ENCODE results near the gene ICE2. TPM values are rescaled to one million over a fixed set of nuclear protein-coding genes. Genes with fewer than 3 reads are reported as not detected.
"Not testable (repeated sequence)": the region's sequence is repeated elsewhere in the genome, so short reads cannot be mapped to it uniquely, and the experiment has no call there.

The ICE2 gene
- total RNA-seq, 1 donor from 2014 or later = 25.0 TPM

DNA sequence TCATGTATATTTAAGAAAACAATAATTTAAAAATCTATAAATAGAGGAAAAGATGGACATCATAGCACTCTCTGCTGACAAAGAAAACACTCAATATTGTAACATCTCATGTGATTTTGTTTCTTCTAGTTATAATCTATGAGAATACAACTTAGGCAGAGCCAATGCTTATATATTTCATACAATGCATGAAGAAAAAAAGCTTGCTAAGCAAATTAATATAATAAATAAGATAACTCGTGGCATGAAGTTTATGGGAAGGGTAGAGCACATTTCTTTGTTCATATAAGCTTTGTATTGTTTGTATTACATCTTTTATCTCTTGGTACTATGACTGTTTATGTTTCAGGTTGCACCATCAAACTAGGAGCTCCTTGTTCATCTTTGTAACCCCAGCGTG lies 73.5 kb downstream of the ICE2 start:
- no peak overlapping the region for H3K27ac ChIP-seq
- no peaks in the 10 kb centered on the region for H3K9me3 ChIP-seq
- no peak for DNase-seq (ENCODE audit: extremely low spot score in 2 of 2)
- TF ChIP-seq POLR2A (IDR thresholded peaks at IDR 0.05) (no peak), POLR2AphosphoS5 (IDR thresholded peaks at IDR 0.05; ENCODE audit: insufficient read depth in 1 of 2, low read depth in 1 of 2) (no peak)
- TF ChIP-seq, protein P1, sequence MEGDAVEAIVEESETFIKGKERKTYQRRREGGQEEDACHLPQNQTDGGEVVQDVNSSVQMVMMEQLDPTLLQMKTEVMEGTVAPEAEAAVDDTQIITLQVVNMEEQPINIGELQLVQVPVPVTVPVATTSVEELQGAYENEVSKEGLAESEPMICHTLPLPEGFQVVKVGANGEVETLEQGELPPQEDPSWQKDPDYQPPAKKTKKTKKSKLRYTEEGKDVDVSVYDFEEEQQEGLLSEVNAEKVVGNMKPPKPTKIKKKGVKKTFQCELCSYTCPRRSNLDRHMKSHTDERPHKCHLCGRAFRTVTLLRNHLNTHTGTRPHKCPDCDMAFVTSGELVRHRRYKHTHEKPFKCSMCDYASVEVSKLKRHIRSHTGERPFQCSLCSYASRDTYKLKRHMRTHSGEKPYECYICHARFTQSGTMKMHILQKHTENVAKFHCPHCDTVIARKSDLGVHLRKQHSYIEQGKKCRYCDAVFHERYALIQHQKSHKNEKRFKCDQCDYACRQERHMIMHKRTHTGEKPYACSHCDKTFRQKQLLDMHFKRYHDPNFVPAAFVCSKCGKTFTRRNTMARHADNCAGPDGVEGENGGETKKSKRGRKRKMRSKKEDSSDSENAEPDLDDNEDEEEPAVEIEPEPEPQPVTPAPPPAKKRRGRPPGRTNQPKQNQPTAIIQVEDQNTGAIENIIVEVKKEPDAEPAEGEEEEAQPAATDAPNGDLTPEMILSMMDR (IDR thresholded peaks at IDR 0.05) = no peak
- no peaks in the 10 kb centered on the region for H3K36me3 ChIP-seq
- intact Hi-C loops (cut with DNase I) = no loop called here
- no peak overlapping the region for H3K4me3 ChIP-seq
- peaks cover 12% of the 10 kb centered on the region for H3K4me1 ChIP-seq
- H3K27me3 ChIP-seq = no peaks in the 10 kb centered on the region

DNA sequence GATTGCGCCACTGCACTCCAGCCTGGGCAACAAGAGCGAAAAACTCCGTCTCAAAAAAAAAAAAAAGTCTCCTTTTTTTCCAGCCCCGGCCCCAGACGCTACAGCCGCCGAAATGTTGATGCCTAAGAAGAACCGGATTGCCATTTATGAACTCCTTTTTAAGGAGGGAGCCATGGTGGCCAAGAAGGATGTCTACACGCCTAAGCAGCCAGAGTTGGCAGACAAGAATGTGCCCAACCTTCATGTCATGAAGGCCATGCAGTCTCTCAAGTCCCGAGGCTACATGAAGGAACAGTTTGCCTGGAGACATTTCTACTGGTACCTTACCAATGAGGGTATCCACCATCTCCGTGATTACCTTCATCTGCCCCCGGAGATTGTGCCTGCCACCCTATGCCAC lies 74.6 kb downstream of the ICE2 start:
- H3K36me3 ChIP-seq; H3K4me3 ChIP-seq; H3K27ac ChIP-seq; intact Hi-C loops (cut with DNase I); DNase-seq (ENCODE audit: extremely low spot score in 2 of 2); H3K27me3 ChIP-seq; H3K9me3 ChIP-seq: not testable (repeated sequence)
- H3K4me1 ChIP-seq = peaks cover 21% of the 10 kb centered on the region

DNA sequence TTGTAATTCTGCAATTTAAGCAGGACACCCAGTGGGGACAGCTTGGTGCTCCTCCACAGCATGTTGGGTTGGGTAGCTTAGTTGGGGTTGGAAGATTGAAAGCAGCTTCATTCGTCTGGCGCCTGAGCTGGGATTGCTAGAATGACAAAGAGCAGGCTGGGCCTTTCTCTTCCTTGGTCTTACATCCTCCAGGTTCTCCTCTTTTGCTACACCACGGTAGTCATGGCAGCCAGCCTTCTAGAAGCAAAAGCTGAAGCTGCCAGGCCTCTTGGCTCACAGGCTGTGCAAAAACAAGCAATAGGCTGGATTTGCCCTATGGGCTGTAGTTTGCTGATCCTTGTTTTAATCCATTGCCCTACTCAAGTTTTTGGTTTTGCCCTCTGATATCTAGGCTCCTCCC lies 78.0 kb downstream of the ICE2 start:
- no peak for DNase-seq (ENCODE audit: extremely low spot score in 2 of 2)
- Histone ChIP-seq H3K36me3 (no peaks in the 10 kb centered on the region), H3K4me3 (no peak overlapping the region), H3K9me3 (no peaks in the 10 kb centered on the region), H3K4me1 (peaks cover 22% of the 10 kb centered on the region), H3K27ac (no peak overlapping the region), H3K27me3 (no peaks in the 10 kb centered on the region)
- intact Hi-C loops (cut with DNase I) = no loop called here
- TF ChIP-seq, protein P1 (IDR thresholded peaks at IDR 0.05) = no peak
- no peak for TF ChIP-seq POLR2A (IDR thresholded peaks at IDR 0.05)
- TF ChIP-seq POLR2AphosphoS5 (IDR thresholded peaks at IDR 0.05; ENCODE audit: insufficient read depth in 1 of 2, low read depth in 1 of 2) = no peak

DNA sequence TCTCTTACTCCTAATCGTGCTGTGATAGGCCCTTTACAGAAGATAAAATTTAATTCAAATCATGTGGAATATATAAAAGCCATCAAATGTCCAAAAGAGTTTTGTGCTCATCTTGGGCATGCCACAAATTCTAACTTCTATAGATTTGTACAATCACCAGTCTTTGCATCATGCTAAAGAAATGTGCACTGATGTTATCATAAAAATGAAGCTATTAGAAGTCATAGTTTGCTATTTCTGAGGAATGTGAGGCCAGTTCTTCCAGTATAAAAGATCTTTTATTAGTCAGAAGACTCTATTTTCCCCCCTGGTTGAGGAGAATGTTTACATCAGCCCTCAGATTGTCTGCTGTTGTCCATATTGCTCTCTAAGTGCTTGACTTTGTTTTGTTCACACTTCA lies 79.0 kb downstream of the ICE2 start:
- no peak for DNase-seq (ENCODE audit: extremely low spot score in 2 of 2)
- intact Hi-C loops (cut with DNase I) = no loop called here
- Histone ChIP-seq H3K4me1 (peaks cover 32% of the 10 kb centered on the region), H3K27me3 (no peaks in the 10 kb centered on the region), H3K27ac (peak overlapping the region; percentile 54), H3K4me3 (peak overlapping the region in 1 of 2 donors; percentile 99), H3K36me3 (peaks cover 0 to 6% of the 10 kb centered on the region in 2 donors), H3K9me3 (no peaks in the 10 kb centered on the region)
- no peak for TF ChIP-seq POLR2AphosphoS5 (IDR thresholded peaks at IDR 0.05; ENCODE audit: insufficient read depth in 1 of 2, low read depth in 1 of 2)
- TF ChIP-seq, protein P1 (IDR thresholded peaks at IDR 0.05) = no peak
- TF ChIP-seq POLR2A (IDR thresholded peaks at IDR 0.05) = no peak

DNA sequence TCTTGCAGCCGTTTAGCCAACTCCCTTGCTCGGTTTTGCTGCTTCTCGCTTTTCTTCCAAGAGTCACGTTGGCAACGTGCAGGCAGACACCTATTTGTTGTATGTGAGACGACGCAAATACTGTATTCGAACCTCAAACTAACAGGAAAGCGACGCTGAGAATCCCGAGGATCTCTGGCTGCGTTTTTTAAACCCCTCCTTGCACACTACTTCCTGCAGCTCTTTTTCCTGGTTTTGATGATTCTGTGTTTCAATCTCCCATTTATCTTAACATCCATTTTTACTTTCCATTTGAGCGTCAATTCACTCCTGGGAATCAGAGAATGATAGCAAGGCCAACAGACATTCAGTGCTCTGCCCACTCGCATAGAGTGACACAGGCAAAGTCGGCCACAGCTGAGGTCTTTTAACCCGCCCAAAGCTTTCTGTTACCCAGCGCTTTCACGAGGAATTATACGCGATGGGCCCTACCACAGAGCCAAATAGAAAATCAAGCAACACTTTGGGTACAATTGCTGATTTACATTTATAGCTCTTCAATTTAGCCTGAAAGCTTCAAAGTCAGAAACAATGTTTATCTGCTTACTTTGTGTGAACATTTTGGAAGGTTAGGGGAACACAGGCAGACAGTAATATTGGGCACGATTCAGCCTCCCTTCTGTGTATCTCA lies 79.6 kb downstream of the ICE2 start:
- Histone ChIP-seq H3K9me3 (no peaks in the 10 kb centered on the region), H3K27ac (peak overlapping the region; percentile 54), H3K36me3 (peaks cover 0 to 6% of the 10 kb centered on the region in 2 donors), H3K27me3 (no peaks in the 10 kb centered on the region), H3K4me1 (peaks cover 37% of the 10 kb centered on the region), H3K4me3 (peak overlapping the region; percentile 98 to 99)
- intact Hi-C loops (cut with DNase I) = no loop called here
- DNase-seq (ENCODE audit: extremely low spot score in 2 of 2) = no peak
- no peak for TF ChIP-seq POLR2A (IDR thresholded peaks at IDR 0.05)
- TF ChIP-seq, protein P1 (IDR thresholded peaks at IDR 0.05) = no peak
- TF ChIP-seq POLR2AphosphoS5 (IDR thresholded peaks at IDR 0.05; ENCODE audit: insufficient read depth in 1 of 2, low read depth in 1 of 2) = no peak
